Hepatocyte (in vitro differentiated cells): ENCODE measurements around the gene ZNF774. TPM values are rescaled to one million over a fixed set of nuclear protein-coding genes. Genes with fewer than 3 reads are reported as not detected.
A peak's percentile ranks its signal among the peaks of the same experiment; 100 is the strongest.

Experiments used
- DNase-seq: peaks from one replicate; pipeline ENCODE4 v3.0.0-alpha.2; 2016; ENCODE audit warnings: low spot score
- H2AFZ ChIP-seq: fragments of 200-600 bp; sonication (generic); 2 replicates; pipeline ENCODE4 v1.6.0; 2016; ENCODE audit warnings: antibody characterized with exemption, mild to moderate bottlenecking
- H3K27ac ChIP-seq: fragments of 200-600 bp; sonication (generic); 2 replicates; pipeline ENCODE4 v1.5.1; 2016; ENCODE audit warnings: mild to moderate bottlenecking
- H3K27me3 ChIP-seq: fragments of 200-600 bp; sonication (generic); 2 replicates; pipeline ENCODE4 v1.6.1; 2016
- H3K36me3 ChIP-seq: fragments of 200-600 bp; sonication (generic); replicated peaks from 2 replicates; pipeline ENCODE4 v1.5.1; 2016; ENCODE audit warnings: low read depth; ENCODE audit not compliant: insufficient read depth
- H3K4me1 ChIP-seq: fragments of 200-600 bp; sonication (generic); 2 replicates; pipeline ENCODE4 v1.5.1; 2016; ENCODE audit warnings: mild to moderate bottlenecking, moderate library complexity; ENCODE audit not compliant: insufficient read depth
- H3K4me2 ChIP-seq: fragments of 200-600 bp; sonication (generic); 2 replicates; pipeline ENCODE4 v1.6.0; 2016
- H3K4me3 ChIP-seq: fragments of 200-600 bp; sonication (generic); 2 replicates; pipeline ENCODE4 v1.5.1; 2016; ENCODE audit warnings: mild to moderate bottlenecking
- H3K79me2 ChIP-seq: fragments of 200-600 bp; sonication (generic); 2 replicates; pipeline ENCODE4 v1.6.0; 2017; ENCODE audit warnings: mild to moderate bottlenecking
- H3K9me2 ChIP-seq: fragments of 200-600 bp; sonication (generic); replicated peaks from 2 replicates; pipeline ENCODE4 v1.6.0; 2017; ENCODE audit warnings: mild to moderate bottlenecking; ENCODE audit not compliant: insufficient read depth
- H3K9me3 ChIP-seq: fragments of 200-600 bp; sonication (generic); 2 replicates; pipeline ENCODE4 v1.5.1; 2016; ENCODE audit warnings: low read depth, mild to moderate bottlenecking
- H4K20me1 ChIP-seq: fragments of 200-600 bp; sonication (generic); 2 replicates; pipeline ENCODE4 v1.6.0; 2016; ENCODE audit warnings: mild to moderate bottlenecking; ENCODE audit not compliant: insufficient read depth, poor library complexity, severe bottlenecking
- CTCF ChIP-seq: fragments of 200-600 bp; sonication (generic); IDR thresholded peaks from 2 replicates; pipeline ENCODE4 v1.5.1; 2016; ENCODE audit warnings: antibody characterized with exemption, mild to moderate bottlenecking; ENCODE audit not compliant: poor library complexity
- EZH2 ChIP-seq: fragments of 200-600 bp; sonication (generic); IDR thresholded peaks from 2 replicates; pipeline ENCODE4 v1.6.1; 2016; ENCODE audit warnings: antibody characterized with exemption, mild to moderate bottlenecking, borderline replicate concordance
- EZH2phosphoT487 ChIP-seq: fragments of 200-600 bp; sonication (generic); IDR thresholded peaks from one replicate; pipeline ENCODE4 v1.6.1; 2018; ENCODE audit warnings: antibody characterized with exemption, mild to moderate bottlenecking, low read depth, moderate library complexity; ENCODE audit not compliant: unreplicated experiment, severe bottlenecking
- WGBS: methylation state at CpG from one replicate; pipeline ENCODE4 v1.1.6; 2016; ENCODE audit warnings: low lambda C conversion rate; ENCODE audit errors: missing lambda C conversion rate; 5-methylcytosine and 5-hydroxymethylcytosine counted together
- polyA plus RNA-seq: library from polyadenylated mRNA; unstranded; fragments of >200 nt; fragmentation: Nextera tagmentation; extraction: Ambion mirVana; gene quantifications from 2 replicates; pipeline ENCODE4 v1.2.1, GENCODE V29; 2016
- total RNA-seq: library from RNA; depleted of rRNA; stranded (reverse); fragments of >200 nt; gene quantifications from 2 replicates; pipeline ENCODE4 v1.2.3, GENCODE V29; 2014

The ZNF774 gene
- total and polyA plus RNA-seq, 2 experiments from 2014 or later = 2.1 to 2.3 TPM

- no peaks in the 10 kb centered on the region for H3K9me3 ChIP-seq
- H2AFZ ChIP-seq = no peak overlapping the region
- no peak for DNase-seq
- H3K27ac ChIP-seq = no peak overlapping the region
- H3K79me2 ChIP-seq = no peaks in the 10 kb centered on the region
- H4K20me1 ChIP-seq = no peaks in the 10 kb centered on the region
- no peak for TF ChIP-seq EZH2
- TF ChIP-seq CTCF = no peak
- no peak for TF ChIP-seq EZH2phosphoT487
- peaks cover 9% of the 10 kb centered on the region for H3K4me1 ChIP-seq
- no peaks in the 10 kb centered on the region for H3K36me3 ChIP-seq
- H3K4me3 ChIP-seq = no peak overlapping the region
- no peak overlapping the region for H3K4me2 ChIP-seq
- no peaks in the 10 kb centered on the region for H3K9me2 ChIP-seq
- 92% methylated on average over 1 of the region's 1 CpG for WGBS
- no peaks in the 10 kb centered on the region for H3K27me3 ChIP-seq
Measured at GRCh38 chr15:90338532-90338931, 13.6 kb upstream of the ZNF774 start.

DNA sequence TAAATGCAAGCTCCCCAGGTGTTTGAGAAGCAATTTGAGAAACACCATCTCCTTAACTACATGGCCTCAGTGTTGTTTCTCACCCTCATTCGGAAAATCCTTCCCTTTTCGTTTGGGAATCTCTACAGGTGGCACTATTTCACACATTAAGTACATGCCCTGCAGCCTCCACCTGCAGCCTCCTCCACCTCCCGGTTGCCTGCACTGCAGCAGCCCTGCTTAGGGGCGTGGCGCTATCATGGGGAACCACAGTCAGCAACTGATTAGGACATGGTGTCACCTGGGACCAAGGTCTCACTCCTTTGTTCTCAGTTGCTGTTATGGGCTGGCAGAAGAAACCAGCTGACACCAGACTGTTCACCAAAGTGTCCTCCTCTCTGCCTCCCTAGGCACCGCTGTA is 11.7 kb upstream of the ZNF774 start:
- no peak overlapping the region for H3K27ac ChIP-seq
- H3K27me3 ChIP-seq = no peaks in the 10 kb centered on the region
- no peak overlapping the region for H3K4me3 ChIP-seq
- no peaks in the 10 kb centered on the region for H4K20me1 ChIP-seq
- H3K9me3 ChIP-seq = no peaks in the 10 kb centered on the region
- no peaks in the 10 kb centered on the region for H3K4me1 ChIP-seq
- TF ChIP-seq CTCF = no peak
- WGBS = 53% methylated on average over 6 of the region's 6 CpGs
- peak; percentile 40 for DNase-seq
- no peaks in the 10 kb centered on the region for H3K79me2 ChIP-seq
- H3K9me2 ChIP-seq = no peaks in the 10 kb centered on the region
- H2AFZ ChIP-seq = no peak overlapping the region
- no peaks in the 10 kb centered on the region for H3K36me3 ChIP-seq
- no peak overlapping the region for H3K4me2 ChIP-seq

DNA sequence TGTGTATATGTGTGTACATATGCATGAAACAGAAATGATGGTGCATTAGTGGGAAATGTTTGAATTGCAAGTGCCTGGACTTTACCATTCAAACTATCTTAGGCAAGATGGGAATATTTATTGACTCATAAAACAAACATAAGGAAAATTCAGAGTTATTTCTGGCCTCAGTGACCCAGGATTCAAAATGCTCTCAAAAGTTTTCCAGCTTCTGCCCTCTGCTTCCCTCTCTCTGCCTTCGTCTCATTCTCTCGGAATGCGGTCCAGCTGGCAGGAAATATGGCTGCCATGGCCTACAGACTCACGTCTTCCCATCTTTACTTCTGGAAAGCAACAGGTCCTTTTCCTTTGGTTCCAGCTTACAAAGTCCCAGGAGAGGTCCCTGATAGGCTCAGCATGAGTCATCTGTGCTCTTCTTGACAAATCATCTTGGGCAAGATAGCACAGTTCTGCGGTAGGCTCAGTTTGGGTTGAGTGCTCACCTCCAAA is 8.7 kb upstream of the ZNF774 start:
- no peaks in the 10 kb centered on the region for H3K27me3 ChIP-seq
- TF ChIP-seq EZH2 (no peak), EZH2phosphoT487 (no peak), CTCF (no peak)

GRCh38 chr15:90344662-90345061 is 7.4 kb upstream of the ZNF774 start:
- no peaks in the 10 kb centered on the region for H3K9me2 ChIP-seq
- H3K4me1 ChIP-seq = no peaks in the 10 kb centered on the region
- no peak overlapping the region for H3K4me2 ChIP-seq
- no peaks in the 10 kb centered on the region for H3K79me2 ChIP-seq
- no peak for DNase-seq
- no peak overlapping the region for H3K27ac ChIP-seq
- WGBS = 95% methylated on average over 1 of the region's 1 CpG
- no peaks in the 10 kb centered on the region for H3K9me3 ChIP-seq
- H2AFZ ChIP-seq = no peak overlapping the region
- no peaks in the 10 kb centered on the region for H3K36me3 ChIP-seq
- no peak overlapping the region for H3K4me3 ChIP-seq
- no peaks in the 10 kb centered on the region for H3K27me3 ChIP-seq
- no peak for TF ChIP-seq EZH2phosphoT487
- no peak for TF ChIP-seq CTCF
- no peak for TF ChIP-seq EZH2
- H4K20me1 ChIP-seq = no peaks in the 10 kb centered on the region

More for the DNA sequence above, 8.7 kb upstream of the ZNF774 start:
- Histone ChIP-seq H2AFZ (no peak overlapping the region), H3K27ac (no peak overlapping the region), H4K20me1 (no peaks in the 10 kb centered on the region), H3K9me3 (no peaks in the 10 kb centered on the region), H3K36me3 (no peaks in the 10 kb centered on the region), H3K4me2 (no peak overlapping the region), H3K79me2 (no peaks in the 10 kb centered on the region), H3K4me1 (no peaks in the 10 kb centered on the region), H3K4me3 (no peak overlapping the region), H3K9me2 (no peaks in the 10 kb centered on the region)
- WGBS = 85% methylated on average over 5 of the region's 5 CpGs
- no peak for DNase-seq
